NCI-H2171 treated with DMSO at 0.1 percent for 48 hours (cell line): ENCODE data around the gene C10orf143.

Experiments used
- DNase-seq: peaks from one replicate; lab custom pipeline; 2025; lab: John Stamatoyannopoulos, UW

The C10orf143 gene

DNA sequence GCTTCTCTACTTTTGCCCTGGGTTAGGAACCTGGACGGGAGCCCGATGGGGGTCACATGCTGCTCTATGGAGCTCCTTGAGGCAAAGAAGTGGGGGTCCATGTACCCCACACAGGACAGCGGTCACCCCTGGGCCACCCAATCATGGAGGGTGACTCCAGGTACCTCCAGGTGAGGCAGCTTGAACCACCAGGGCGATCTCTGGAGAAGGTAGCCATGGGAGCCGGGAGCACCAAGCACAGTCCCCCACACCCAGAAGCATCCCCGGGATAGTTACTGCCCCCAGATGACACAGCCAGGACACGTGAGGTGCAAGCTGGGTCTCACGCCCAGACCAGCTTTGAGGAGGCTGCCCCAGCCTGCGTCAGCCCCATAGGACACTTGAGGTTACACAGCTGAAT, 58.4 kb downstream of the C10orf143 start:
- DNase-seq = no peak

- DNase-seq = no peak
Measured at GRCh38 chr10:130050721-130051120, 59.9 kb downstream of the C10orf143 start.

DNA sequence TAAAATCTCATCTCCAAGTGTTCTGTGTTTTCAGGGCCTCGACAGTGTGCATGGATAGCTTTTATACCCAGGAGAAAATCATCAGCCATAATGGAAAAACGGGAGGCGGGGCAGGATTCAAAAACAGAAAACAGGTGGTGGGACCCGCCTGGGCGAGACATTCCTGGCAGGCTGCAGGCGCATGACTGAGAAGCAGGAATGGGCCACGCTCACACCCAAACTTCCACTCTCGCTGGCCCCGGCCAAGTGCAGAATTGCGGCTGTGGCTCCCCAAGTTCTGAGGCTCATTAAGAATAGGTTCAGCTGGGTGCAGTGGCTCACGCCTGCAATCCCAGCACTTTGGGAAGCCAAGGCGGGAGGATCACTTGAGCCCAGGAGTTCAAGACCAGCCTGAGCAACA, 60.6 kb downstream of the C10orf143 start:
- peak; percentile 11 for DNase-seq

DNA sequence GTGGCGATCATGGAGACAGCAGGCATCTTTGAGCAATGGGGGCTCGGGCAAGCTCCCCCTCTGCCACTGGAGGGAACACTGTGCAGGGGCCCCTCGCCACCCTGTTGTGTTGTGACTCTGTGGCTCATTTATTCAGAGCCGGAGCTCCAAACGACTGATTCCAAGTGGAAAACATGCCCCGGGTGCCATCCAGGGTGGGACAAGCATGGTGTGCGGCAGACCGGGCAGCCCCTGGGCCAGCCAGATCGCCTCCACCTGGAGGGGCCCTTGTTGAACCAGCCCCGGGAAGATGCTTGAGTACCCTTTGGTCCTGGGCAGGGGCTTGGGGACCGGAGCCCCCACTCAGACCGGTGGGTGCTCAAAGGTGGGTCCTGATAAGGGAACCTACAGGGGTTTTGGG, 61.4 kb downstream of the C10orf143 start:
- no peak for DNase-seq

DNA sequence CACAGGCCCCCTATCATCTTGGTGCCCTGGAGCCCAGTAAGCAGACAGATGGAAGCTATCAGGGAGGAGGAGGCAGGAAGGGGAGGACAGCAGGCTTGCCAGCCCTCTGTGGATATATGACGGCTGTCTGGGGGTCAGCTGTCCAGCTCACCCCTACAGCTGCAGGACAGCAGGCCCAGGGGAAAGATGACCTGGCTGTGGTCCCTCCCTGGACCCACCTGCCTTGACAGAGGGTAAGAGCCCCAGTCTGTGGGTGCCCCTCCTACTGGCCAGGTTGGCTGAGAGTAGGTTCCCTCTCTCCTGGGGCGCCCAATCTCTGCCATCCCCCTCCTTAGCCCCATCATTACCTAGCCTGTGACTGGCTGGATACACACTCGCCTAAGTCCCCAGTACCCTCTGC, 62.5 kb downstream of the C10orf143 start:
- no peak for DNase-seq

DNA sequence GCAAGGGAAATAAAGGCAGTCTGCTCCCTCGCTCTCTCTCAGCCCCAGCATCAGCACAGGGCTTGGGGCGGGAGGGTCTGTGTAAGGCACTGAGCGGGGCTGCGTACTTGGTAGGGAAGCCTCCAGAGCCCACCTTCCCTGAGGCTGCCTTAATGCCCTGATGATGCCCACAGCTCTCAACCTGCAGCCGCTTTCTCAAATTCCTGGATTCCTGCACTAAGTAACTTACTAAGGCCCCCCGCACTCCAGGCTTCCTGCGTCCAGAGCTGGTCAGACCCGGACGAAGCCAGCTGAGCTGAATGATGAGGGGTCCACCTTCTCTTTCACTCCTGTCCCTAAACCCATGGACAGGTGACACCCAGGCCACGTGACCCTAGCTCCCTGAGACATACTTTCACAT, 63.3 kb downstream of the C10orf143 start:
- no peak for DNase-seq

DNA sequence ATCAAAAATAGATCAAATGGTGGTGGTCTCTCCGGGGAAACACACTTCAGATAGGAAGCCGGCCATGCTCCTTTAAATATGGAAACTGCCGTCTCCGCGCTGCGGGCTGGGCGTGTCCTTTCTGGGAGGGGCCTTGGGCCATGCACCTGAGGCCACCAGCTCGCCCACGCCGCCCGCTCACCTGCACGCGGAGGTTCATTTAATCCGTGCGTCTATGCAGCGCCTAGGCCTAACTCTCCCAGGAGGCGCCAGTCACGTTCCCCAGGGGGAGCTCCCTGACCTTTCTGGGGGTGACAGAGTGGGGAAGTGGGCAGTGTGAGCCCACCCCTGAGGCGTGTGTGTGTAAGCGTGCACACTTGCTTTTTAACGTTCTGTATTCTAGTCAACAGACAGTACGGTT, 64.0 kb downstream of the C10orf143 start:
- no peak for DNase-seq

- DNase-seq = no peak
Measured at GRCh38 chr10:130045801-130046321, 64.8 kb downstream of the C10orf143 start.

GRCh38 chr10:130045091-130045652, 65.5 kb downstream of the C10orf143 start:
- DNase-seq = no peak

DNA sequence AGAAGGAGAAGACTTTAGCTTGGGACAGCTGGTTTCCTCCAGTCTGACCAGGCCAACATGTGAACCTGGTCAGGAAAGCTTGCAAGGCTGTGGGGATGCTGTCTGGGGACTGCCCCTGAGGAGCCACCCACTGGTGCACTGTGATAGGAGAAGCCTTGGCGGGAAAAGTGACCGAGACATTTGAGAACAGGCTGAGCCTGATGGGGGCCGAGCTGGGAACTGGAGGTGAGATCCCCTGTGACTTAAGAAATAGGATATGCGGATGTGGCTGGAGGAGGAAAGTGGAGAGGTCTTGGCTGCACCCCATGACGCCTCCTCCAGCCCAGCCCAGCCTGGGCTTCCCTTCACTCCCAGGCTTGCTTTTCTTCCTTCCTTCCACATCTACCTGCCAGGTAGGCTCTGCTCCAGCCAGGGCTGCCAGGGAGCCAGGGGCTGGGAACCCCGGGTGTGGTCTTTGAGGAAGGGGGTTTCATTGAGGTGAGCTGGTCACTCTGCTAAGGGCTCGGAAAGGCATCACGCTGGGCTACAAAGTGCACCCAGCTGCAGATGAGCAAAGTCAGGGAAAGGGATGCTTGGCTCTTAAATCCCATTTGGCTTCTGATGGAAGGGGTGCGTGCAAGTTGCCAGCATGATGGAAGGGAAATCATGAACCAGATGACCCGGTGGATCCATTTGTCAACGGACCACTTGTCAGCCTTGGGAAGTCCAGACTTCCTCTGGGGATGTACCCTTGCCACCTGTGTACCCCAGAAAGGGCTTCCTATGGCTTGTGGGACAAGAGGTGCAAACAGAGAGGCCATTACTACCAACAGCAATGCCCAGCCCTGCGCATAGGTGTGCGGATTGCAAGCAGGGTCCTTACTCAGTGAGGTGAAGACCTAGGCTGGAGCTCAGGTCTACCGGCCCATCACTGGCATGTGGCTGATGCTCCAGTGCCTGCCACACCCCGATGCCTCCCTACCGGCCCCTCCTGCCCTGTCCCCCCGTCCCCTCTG, 66.3 kb downstream of the C10orf143 start:
- DNase-seq = no peak

- no peak for DNase-seq
Measured at GRCh38 chr10:130043491-130043890, 67.1 kb downstream of the C10orf143 start.

- DNase-seq = no peak
Measured at GRCh38 chr10:130042381-130042780, 68.2 kb downstream of the C10orf143 start.

DNA sequence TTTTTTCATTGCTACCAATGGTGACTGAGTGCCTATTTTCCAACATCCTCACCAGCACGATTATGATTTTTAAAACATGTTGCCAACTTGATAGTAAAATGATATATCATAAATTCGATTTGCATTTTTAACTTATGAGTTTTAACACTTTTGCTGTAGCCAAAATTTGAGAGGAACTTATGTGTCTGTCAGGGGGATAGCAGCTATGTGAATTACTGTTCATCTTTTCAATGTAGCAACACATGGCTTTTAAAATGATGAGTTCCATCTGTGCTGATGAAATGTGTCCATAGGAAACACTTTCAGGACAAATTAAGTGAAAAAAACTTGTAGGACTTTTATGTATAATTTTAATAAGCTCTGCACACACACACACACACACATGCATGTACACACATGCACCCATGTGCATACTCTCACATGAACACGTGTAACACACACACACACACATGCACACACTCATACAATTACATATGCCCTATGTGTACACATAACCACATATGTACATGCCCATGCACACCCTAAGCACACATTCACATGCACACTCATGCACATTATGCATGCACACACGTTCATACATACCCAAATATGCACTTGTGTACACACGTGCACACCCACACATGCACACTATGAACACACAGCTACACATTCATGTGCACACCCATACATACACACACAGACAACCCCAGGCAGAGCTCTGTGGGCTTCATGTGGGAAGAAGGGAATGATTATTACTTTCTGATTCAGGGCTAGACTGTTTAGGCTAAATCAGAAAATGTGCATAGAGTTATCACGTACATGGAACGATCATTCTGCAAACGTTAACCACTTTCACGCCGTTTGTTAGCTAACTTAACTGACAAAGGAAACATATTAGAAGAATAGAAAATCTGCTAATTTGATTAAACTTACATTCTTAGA, 68.9 kb downstream of the C10orf143 start:
- DNase-seq = no peak

DNA sequence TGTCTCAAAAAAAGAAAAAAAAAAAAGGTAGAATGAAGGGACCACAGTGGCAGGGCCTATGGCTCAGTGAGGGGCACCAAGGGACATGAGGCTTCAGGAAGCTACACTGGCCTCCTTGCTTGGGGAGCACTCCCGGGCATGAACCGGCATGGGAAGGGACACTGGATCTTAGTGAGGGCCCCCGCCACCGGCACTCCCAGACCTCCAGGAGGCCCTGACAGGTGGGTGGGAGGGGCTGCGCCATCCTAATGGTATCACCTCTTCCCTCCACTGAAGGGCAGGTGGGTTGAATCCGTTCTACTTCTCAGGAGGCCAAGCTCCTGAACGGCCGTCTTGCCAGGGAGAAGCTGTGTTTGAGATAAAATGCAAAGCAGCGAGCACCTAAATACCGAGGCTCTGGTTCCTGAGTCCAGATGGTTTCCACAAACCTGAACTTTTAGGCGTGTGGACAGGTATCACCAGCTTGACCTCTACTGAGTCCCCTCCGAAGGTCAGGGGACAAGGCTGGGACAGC, 69.8 kb downstream of the C10orf143 start:
- no peak for DNase-seq

GRCh38 chr10:130040351-130040750, 70.3 kb downstream of the C10orf143 start:
- no peak for DNase-seq

GRCh38 chr10:130039141-130039540, 71.5 kb downstream of the C10orf143 start:
- no peak for DNase-seq

DNA sequence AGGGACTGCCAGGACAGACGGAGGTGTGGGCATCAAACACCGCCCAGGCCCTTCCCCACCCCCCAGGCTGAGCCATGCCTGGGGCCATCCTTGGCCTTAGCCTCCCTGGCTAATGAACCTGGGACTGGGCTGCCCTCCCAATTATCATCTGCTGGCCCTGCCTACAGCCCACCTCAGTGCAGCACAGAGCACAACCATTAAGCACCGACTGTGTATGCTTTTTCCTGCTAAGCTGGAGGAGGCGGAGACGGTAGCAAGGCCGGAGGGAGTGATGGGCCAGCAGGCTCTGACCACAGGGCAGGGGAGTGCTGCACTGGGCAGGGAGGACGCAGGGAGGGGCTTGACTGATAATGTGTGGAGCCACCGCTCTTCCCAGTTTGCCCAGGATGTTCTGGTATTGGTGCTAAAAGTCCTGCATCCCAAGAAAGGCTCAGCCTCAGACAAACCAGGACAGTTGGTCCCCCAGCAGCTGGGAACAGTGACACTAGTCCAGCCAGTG, 72.0 kb downstream of the C10orf143 start:
- DNase-seq = no peak

GRCh38 chr10:130038019-130038555, 72.5 kb downstream of the C10orf143 start:
- DNase-seq = no peak

DNA sequence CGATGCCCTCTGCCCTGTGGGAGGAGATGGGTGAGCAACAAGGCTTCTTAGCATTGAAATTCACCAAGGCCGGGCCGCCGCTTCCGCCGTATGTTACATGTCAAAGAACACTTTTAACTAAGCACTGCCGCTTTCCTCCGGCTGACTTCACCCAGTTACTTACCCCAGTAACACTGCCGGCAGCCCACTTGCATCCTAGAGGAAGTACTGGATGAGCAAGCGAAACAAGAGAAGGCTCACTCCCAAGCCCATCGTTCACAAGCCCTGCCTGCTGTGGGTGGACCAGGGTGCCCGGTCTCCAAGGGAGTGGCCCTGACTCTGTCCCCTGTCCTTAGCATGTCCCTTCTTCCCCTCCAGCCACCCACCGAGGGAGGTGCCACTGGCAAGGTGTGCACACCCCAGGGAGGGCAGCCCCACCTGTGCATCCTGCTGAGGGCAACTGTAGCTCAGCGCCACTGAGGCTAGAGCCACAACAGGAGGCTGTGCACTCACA, 73.4 kb downstream of the C10orf143 start:
- no peak for DNase-seq

- DNase-seq = no peak
Measured at GRCh38 chr10:130036296-130037065, 74.1 kb downstream of the C10orf143 start.
